Measurements from ENCODE around the gene UNK.

The UNK gene

DNA sequence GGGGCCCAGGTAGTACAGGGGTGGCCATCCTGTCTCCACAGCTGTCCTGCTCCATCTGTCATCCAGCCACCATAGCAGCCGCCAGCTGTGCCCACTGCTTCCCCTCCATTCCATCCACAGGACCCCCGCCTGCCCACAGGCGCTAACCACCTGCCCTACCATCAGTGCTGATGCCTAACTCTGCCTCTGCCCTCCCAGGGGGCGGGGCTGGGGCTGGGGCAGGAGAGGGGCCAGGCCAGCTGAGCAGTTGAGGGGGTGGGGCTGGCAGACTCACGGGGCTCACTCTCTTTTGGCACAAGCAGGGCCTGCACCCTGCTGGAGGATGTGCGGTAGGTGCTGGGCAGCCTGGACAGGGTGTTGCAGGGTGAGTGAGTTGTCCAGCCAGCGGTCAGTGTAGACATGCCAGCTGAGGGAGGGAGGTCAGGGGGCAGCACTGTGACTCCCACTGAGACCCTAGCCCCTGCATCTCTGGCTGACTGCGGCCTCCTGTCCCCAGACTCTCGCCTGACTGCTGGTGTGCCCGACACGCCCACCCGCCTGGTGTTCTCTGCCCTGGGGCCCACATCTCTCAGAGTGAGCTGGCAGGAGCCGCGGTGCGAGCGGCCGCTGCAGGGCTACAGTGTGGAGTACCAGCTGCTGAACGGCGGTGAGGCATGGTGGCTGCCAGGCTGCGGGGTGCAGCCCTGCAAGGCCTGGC is 29.3 kb upstream of the UNK start:
- no peaks in the 10 kb centered on the region for H3K36me3 ChIP-seq (ENCODE audit: control insufficient read depth, low read length)
- no peaks in the 10 kb centered on the region for H3K79me2 ChIP-seq (ENCODE audit: control insufficient read depth, low read length)
- no peaks in the 10 kb centered on the region for H3K27me3 ChIP-seq (ENCODE audit: control insufficient read depth, low read length)
- no peaks in the 10 kb centered on the region for H3K9me3 ChIP-seq (ENCODE audit: control insufficient read depth, insufficient read depth, low read length)
- peaks cover 21% of the 10 kb centered on the region for H3K4me1 ChIP-seq (ENCODE audit: control insufficient read depth, low read length)
- H3K4me3 ChIP-seq (ENCODE audit: low read length), result no peak overlapping the region
- H3F3A ChIP-seq (ENCODE audit: control insufficient read depth, insufficient read depth), result peaks cover 4% of the 10 kb centered on the region
- no peak for TF ChIP-seq EZH2phosphoT487 (IDR thresholded peaks at IDR 0.05; ENCODE audit: borderline replicate concordance, low read length)
- TF ChIP-seq, protein P1, sequence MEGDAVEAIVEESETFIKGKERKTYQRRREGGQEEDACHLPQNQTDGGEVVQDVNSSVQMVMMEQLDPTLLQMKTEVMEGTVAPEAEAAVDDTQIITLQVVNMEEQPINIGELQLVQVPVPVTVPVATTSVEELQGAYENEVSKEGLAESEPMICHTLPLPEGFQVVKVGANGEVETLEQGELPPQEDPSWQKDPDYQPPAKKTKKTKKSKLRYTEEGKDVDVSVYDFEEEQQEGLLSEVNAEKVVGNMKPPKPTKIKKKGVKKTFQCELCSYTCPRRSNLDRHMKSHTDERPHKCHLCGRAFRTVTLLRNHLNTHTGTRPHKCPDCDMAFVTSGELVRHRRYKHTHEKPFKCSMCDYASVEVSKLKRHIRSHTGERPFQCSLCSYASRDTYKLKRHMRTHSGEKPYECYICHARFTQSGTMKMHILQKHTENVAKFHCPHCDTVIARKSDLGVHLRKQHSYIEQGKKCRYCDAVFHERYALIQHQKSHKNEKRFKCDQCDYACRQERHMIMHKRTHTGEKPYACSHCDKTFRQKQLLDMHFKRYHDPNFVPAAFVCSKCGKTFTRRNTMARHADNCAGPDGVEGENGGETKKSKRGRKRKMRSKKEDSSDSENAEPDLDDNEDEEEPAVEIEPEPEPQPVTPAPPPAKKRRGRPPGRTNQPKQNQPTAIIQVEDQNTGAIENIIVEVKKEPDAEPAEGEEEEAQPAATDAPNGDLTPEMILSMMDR (IDR thresholded peaks at IDR 0.05; ENCODE audit: low read depth, low read length, poor library complexity, severe bottlenecking), result no peak
- H3K4me2 ChIP-seq (ENCODE audit: low read length), result no peak overlapping the region
- no peaks in the 10 kb centered on the region for H3K9me2 ChIP-seq (replicated peaks; ENCODE audit: control insufficient read depth, low read length)
- no peaks in the 10 kb centered on the region for H4K20me1 ChIP-seq (ENCODE audit: control insufficient read depth, insufficient read depth, low read depth, low read length)
- H3K27ac ChIP-seq (ENCODE audit: low read depth, low read length), result no peak overlapping the region

DNA sequence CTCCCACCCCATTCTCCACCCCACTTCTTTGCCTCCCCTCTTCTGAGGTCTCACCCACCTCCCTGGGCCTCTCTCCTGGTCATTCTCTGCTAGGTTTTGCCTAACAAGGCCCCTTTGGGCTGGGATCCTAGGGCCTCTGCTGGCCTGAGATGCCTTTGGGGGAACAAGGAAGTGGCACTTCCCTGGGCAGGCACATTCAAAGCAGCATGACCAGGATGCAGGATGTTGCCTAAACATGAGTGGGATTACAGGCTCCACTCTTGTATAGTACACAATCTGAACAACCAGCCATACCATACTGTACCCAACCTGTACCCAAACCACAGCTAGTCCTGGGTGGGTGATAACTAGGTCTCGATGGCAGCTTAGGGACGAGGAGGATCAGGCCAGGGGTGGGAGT is 28.6 kb upstream of the UNK start:
- no peaks in the 10 kb centered on the region for H4K20me1 ChIP-seq (ENCODE audit: control insufficient read depth, insufficient read depth, low read depth, low read length)
- no peak for TF ChIP-seq EZH2phosphoT487 (IDR thresholded peaks at IDR 0.05; ENCODE audit: borderline replicate concordance, low read length)
- TF ChIP-seq, protein P1 (IDR thresholded peaks at IDR 0.05; ENCODE audit: low read depth, low read length, poor library complexity, severe bottlenecking), result no peak
- H3K9me2 ChIP-seq (replicated peaks; ENCODE audit: control insufficient read depth, low read length), result no peaks in the 10 kb centered on the region
- H3K9me3 ChIP-seq (ENCODE audit: control insufficient read depth, insufficient read depth, low read length), result no peaks in the 10 kb centered on the region
- H3K4me1 ChIP-seq (ENCODE audit: control insufficient read depth, low read length), result peaks cover 21% of the 10 kb centered on the region
- H3K79me2 ChIP-seq (ENCODE audit: control insufficient read depth, low read length), result no peaks in the 10 kb centered on the region
- no peak overlapping the region for H3K4me3 ChIP-seq (ENCODE audit: low read length)
- H3K36me3 ChIP-seq (ENCODE audit: control insufficient read depth, low read length), result no peaks in the 10 kb centered on the region
- no peaks in the 10 kb centered on the region for H3K27me3 ChIP-seq (ENCODE audit: control insufficient read depth, low read length)
- H3K4me2 ChIP-seq (ENCODE audit: low read length), result no peak overlapping the region
- H3F3A ChIP-seq (ENCODE audit: control insufficient read depth, insufficient read depth), result peaks cover 4% of the 10 kb centered on the region
- H3K27ac ChIP-seq (ENCODE audit: low read depth, low read length), result no peak overlapping the region

GRCh38 chr17:75756451-75757085 is 28.0 kb upstream of the UNK start:
- Histone ChIP-seq H3K36me3 (ENCODE audit: control insufficient read depth, low read length) (no peaks in the 10 kb centered on the region), H3K9me3 (ENCODE audit: control insufficient read depth, insufficient read depth, low read length) (no peaks in the 10 kb centered on the region), H3K9me2 (replicated peaks; ENCODE audit: control insufficient read depth, low read length) (no peaks in the 10 kb centered on the region), H3F3A (ENCODE audit: control insufficient read depth, insufficient read depth) (no peaks in the 10 kb centered on the region), H3K79me2 (ENCODE audit: control insufficient read depth, low read length) (no peaks in the 10 kb centered on the region), H3K4me3 (ENCODE audit: low read length) (no peak overlapping the region), H3K4me2 (ENCODE audit: low read length) (no peak overlapping the region), H3K27ac (ENCODE audit: low read depth, low read length) (no peak overlapping the region), H3K4me1 (ENCODE audit: control insufficient read depth, low read length) (peaks cover 21% of the 10 kb centered on the region), H4K20me1 (ENCODE audit: control insufficient read depth, insufficient read depth, low read depth, low read length) (no peaks in the 10 kb centered on the region), H3K27me3 (ENCODE audit: control insufficient read depth, low read length) (no peaks in the 10 kb centered on the region)
- TF ChIP-seq, protein P1 (IDR thresholded peaks at IDR 0.05; ENCODE audit: low read depth, low read length, poor library complexity, severe bottlenecking), result no peak
- no peak for TF ChIP-seq EZH2phosphoT487 (IDR thresholded peaks at IDR 0.05; ENCODE audit: borderline replicate concordance, low read length)

Measured in DOHH2 (cell line).